ENCODE results near the gene POLH. TPM values are rescaled to one million over a fixed set of nuclear protein-coding genes. Genes with fewer than 3 reads are reported as not detected.
"Not testable (repeated sequence)": the region's sequence is repeated elsewhere in the genome, so short reads cannot be mapped to it uniquely, and the experiment has no call there.

Gene POLH
- total RNA-seq: 13.6 TPM

DNA sequence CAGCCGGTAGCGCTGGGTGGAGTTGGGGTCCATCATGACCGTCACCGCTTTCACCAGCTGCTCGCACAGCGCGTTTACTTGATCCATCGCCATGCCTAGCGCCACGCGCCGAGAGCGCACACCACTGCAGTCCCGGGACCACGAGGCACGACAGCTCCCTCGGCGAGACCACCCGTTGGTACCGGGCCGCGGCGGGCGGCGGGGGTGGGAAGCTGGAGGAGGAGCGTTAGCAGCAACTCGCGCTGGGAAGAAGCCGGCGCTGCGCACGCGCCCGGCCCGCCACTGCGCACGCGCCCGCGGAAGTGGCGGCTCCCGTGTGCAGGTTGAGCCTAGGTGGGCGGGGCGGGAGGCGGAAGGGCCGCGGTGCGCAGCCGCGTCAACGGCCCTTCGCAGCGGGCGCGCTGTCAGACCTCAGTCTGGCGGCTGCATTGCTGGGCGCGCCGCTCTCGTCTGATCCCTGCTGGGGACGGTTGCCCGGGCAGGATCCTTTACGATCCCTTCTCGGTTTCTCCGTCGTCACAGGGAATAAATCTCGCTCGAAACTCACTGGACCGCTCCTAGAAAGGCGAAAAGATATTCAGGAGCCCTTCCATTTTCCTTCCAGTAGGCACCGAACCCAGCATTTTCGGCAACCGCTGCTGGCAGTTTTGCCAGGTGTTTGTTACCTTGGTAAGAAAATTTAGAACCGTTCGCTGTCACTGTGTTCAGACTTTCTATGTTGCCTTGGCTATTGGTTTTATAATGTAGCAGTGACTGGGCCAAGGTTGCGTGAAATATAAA, at the start of gene POLH, which contains the start of gene XPO5:
POLH (plus strand) TSS at position 414 of the 780 bp plus-strand sequence. CDS start 6,135 bp downstream, outside the sequence.
XPO5 (minus strand) TSS at position 267 of the 780 bp plus-strand sequence; CDS start at position 93, 174 bp downstream.
- peak; percentile 73 for DNase-seq

DNA sequence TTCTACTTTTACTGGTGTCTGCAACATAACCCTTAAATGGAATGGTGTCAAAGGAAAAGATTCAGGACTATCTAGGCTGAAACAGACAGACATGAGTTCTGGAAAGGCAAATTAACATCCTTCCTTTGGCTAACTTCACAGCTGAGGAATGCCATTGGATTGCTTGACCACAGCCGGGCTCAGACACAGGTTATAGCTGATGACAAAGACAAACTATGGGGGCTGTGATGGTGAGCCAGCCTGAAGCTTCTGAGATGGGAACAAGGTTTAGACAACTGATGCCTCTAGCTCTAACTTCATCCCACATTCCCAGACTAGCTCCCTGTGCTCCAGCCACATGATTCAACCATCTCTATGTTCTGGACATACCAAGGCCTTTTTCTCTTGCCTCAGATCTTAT, 43.8 kb upstream of the POLH start:
- DNase-seq: no peak

DNA sequence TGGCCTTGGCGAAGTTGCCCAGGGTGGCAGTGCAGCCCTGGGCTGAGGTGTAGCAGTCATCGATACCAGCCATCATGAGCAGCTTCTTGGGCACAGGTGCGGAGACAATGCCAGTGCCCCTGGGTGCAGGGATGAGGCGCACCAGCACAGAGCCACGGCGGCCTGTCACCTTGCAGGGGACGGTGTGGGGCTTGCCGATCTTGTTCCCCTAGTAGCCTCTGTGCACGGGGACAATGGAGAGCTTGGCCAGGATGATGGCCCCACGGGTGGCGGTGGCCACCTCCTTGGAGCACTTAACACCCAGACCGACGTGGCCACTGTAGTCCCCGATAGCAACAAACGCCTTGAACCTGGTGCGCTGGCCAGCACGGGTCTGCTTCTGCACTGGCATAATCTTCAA, 37.0 kb upstream of the POLH start:
- DNase-seq: not testable (repeated sequence)

DNA sequence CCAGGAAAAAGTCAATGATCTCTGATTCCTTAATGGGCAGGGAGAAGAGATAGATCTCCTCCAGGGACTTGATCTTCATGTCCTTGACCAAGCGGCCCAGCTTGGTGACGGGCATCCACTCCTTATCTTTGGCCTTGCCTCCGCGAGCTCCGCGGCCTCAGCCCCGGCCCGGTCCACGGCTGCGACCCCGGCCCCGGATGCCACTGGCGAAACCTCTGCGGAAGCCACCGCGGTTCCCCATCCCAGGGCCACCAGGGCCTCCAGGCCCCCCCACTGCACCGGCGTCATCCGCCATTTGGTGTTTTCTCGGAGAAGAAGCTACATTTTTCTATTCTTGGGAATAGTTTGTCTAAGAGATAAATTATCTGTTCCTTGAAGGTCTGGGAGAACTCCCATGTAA, 36.6 kb upstream of the POLH start:
- not testable (repeated sequence) for DNase-seq

DNA sequence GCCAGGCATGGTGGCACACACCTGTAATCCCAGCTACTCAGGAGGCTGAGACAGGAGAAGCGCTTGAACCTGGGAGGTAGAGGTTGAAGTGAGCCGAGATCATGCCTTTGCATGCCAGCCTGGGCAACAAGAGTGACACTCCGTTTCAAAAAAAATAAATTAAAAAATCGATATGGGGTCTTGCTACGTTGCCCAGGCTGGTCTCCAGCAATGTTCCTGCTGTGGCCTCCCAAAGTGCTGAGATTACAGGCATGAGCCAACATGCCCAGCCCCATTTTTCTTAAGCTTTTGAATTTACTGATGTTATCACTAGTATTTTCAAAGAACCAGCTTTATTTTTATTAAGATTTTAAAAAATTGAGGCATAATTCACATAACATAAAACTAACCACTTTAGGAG, 35.5 kb upstream of the POLH start:
- DNase-seq: no peak

DNA sequence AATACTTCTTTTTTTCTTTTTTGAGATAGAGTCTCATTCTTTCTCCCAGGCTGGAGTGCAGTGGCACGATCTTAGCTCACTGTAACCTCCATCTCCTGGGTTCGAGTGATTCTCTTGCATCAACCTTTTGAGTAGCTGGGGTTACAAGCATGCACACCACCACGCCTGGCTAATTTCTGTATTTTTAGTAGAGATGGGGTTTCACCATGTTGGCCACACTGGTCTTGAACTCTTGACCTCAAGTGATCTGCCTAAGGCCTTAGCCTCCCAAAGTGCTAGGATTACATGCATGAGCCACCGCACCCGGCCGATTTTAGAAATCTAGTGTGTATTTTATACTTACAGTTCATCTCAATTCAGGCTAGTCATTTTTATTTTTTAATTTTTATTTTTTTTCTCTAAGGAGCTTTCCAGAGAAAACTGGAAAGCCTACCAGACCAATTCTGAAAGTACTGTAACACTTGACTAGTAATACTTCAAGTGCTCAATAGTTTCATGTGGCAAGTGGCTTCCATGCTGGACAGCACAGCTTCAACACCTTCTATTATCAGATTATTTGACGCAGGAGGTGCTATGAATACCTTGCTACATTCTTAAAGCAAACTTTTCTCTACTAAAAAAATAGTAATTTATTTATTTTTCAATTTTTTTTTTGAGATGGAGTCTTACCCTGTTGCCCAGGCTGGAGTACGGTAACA, 34.1 kb upstream of the POLH start:
- DNase-seq: no peak

DNA sequence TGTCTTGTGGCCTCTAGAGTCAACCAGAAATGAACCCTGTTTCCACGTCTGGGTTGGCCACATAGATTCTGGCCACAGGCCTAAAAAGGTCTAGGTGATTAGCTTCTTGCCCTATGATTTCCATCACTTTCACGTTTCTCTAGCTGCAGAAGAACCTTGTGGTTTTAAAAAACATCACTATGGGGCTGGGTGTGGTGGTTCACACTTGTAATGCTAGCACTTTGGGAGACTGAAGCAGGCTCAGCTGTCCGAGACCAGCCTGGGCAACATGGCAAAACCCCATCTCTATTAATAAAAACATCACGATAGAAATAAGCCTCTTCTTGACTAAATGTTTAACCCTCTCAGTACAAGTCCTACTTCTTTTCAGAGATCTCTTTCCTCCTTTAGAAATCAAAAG, 31.5 kb upstream of the POLH start:
- DNase-seq: no peak

- no peak for DNase-seq
Measured at GRCh38 chr6:43547222-43547621, 28.8 kb upstream of the POLH start.

DNA sequence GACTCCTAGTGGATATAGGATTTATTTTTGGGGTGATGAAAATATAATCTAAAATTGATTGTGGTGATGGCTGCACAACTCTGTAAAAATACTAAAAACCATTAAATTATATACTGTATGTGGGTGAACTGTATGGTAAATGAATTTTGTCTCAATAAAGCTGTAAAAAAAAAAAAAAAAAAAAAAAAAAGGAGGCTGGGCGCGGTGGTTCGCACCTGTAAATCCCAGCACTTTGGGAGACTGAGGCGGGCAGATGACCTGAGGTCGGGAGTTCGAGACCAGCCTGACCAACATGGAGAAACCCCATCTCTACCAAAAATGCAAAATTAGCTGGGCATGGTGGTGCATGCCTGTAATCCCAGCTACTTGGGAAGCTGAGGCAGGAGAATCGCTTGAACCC, 18.4 kb upstream of the POLH start:
- not testable (repeated sequence) for DNase-seq

- DNase-seq: no peak
Measured at GRCh38 chr6:43559328-43559727, 16.7 kb upstream of the POLH start.

- DNase-seq: no peak
Measured at GRCh38 chr6:43570876-43571441, 5.0 kb upstream of the POLH start.

GRCh38 chr6:43572015-43572414, 4.0 kb upstream of the POLH start:
- no peak for DNase-seq

- peak; percentile 12 for DNase-seq
Measured at GRCh38 chr6:43575105-43575771, 747 bp upstream of the POLH start.

- DNase-seq: no peak
Measured at GRCh38 chr6:43578748-43579147, 2.8 kb downstream of the POLH start.

DNA sequence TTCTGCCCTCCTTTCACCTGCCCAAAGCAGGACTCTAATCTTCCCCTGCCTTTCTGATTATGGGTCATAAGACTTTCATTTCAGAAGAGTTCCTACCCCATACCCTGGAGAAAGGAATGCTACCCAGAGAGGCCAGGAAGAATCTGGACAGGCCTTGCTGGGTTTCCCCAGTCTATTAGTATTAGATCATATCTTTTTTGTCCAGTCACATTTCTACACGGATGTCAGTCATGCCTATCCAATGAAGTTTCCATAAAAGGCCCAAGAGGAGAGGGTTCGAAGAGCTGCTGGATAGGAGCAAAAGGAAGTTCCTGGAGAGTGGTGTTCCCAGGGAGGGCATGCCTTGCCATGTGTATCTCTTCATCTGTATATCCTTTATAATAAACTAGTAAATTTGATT, 3.2 kb downstream of the POLH start:
- DNase-seq: no peak

DNA sequence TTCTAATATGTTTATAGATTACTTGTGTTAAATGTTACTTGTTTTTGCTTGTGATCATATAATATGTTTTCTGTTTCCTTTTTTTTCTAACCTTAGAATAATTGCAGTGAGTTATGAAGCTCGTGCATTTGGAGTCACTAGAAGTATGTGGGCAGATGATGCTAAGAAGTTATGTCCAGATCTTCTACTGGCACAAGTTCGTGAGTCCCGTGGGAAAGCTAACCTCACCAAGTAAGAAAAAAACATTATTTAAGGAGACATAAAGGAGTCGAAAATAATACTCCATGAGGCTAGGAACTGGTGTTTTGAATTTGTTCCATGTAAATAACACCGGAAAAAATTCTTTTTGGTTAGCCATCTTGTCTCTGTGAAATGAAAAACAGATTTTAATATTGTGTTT, 6.9 kb downstream of the POLH start:
- no peak for DNase-seq

DNA sequence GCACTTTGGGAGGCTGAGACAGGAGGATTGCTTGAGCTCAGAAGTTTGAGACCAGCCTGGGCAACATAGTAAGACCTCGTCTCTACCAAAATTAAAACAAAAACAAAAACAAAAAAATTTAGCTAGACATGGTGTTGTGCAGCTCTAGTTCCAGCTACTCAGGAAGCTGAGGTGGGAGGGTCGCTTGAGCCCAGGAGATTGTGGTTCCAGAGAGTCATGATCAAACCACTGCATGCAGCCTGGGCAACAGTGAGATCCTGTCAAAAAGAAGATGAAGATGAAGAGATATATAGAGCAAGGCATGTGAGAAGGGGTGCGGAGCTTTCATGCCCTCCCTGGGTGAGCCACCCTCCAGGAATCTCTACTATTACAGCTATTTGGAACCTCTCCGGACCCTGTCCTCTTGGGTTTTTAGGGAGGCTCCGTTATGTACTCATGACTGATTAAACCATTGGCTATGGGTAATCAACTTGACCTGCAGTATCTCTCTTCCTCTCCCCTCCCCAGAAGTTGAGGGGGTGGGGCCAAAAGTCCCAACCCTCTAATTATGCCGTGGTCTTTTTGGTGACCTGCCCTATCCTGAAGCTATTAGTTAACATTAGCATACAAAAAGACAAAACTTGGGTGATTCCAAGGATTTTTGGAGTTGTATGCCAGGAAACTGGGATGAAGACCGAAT, 9.0 kb downstream of the POLH start:
- DNase-seq: no peak

DNA sequence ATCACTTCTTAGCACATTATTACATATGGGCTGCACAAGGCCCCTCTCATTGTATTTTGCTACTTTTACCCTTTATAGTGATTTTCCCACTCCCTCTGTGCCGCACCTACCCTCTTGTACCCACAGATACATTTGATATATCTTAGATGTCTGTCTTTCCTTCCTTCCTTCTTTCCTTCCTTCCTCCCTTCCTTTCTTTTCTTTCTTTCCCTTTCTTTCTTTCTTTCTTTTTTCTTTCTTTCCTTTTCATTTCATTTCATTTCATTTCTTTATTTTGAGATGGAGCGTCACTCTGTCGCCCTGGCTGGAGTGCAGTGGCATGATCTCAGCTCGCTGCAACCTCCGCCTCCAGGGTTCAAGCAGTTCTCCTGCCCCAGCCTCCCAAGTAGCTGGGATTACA, 12.2 kb downstream of the POLH start:
- no peak for DNase-seq

- DNase-seq: not testable (repeated sequence)
Measured at GRCh38 chr6:43589564-43589963, 13.6 kb downstream of the POLH start.

- DNase-seq: no peak
Measured at GRCh38 chr6:43593938-43594337, 18.0 kb downstream of the POLH start.

DNA sequence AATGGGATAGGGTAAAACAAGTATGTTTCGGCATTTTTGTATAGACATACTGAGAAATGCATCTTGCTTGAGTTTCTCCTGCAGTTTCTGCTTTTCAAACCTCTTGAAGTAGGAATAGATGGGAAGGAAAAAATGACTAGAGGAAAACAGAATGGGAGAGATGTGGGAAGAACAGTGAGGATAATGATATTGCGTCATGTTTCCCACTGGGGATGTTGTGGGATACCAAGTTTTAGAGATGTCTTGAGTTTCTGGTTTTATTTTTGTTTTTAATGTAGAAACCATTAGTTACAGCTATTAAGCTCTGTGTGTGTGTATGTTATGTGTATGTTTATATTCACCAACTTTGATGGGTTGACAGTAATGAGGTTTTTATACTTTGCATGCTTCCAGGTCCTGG, 24.6 kb downstream of the POLH start:
- no peak for DNase-seq

DNA sequence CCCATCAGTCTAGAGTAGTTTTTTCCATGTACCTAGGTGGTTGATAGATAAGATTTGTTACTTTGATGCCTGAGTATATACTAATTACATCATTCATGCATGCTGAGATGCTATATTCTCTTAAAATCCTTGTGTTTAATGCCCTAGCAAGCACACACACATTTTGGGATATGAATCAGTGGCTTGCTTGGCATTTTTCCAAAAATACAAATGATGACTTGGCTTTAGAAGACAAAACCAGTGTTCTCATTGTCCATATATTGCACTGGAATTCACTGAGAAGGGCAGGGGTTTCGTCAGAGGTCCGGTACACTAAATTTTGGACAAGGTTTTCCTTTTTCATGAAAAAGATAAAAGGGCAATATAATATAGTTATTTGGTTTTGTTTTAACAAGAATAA, 28.2 kb downstream of the POLH start:
- DNase-seq: no peak
